ENCODE data around the gene SYNDIG1. TPM values are rescaled to one million over a fixed set of nuclear protein-coding genes. Genes with fewer than 3 reads are reported as not detected.

SYNDIG1 gene
- polyA plus RNA-seq, 1 of the 3 experiments (the other 2 are of a cell fraction): not detected

GRCh38 chr20:24670341-24670872, 201.0 kb downstream of the SYNDIG1 start:
- Histone ChIP-seq H3K79me2 (ENCODE audit: insufficient read depth) (no peaks in the 10 kb centered on the region), H3K4me2 (no peak overlapping the region), H4K20me1 (ENCODE audit: insufficient read depth) (no peaks in the 10 kb centered on the region), H3K27ac (ENCODE audit: low read depth in 2 of 2, low read length in 1 of 2) (no peak overlapping the region), H2AFZ (ENCODE audit: low read depth) (no peak overlapping the region), H3K36me3 (replicated peaks in 1 of 2; ENCODE audit: control insufficient read depth in 1 of 2, insufficient read depth in 2 of 2, low read length in 1 of 2) (no peaks in the 10 kb centered on the region), H3K27me3 (ENCODE audit: insufficient read depth) (no peaks in the 10 kb centered on the region), H3K9ac (no peak overlapping the region), H3K9me3 (no peaks in the 10 kb centered on the region), H3F3A (replicated peaks; ENCODE audit: insufficient read depth) (no peaks in the 10 kb centered on the region), H3K4me3 (ENCODE audit: low read depth in 2 of 2, low read length in 1 of 2) (no peak overlapping the region), H3K4me1 (ENCODE audit: control insufficient read depth in 1 of 2, insufficient read depth in 2 of 2, low read depth in 1 of 2, low read length in 1 of 2) (peaks cover 0 to 8% of the 10 kb centered on the region in 2 experiments; a peak in 2 of 4 replicates), H3K9me2 (no peaks in the 10 kb centered on the region)
- ChIA-PET POLR2A (no interaction called here), CTCF (no interaction called here)
- WGBS (ENCODE audit: low lambda C conversion rate): 78% methylated on average over 4 of the region's 10 CpGs
- TF ChIP-seq PBX3 (IDR thresholded peaks at IDR 0.05) (no peak), ELF1 (IDR thresholded peaks at IDR 0.05) (no peak), USF2 (IDR thresholded peaks at IDR 0.05; ENCODE audit: borderline replicate concordance, low read depth, low read length) (no peak), FOXJ3 (CRISPR knock-in tag; IDR thresholded peaks at IDR 0.05) (no peak), YY1 (IDR thresholded peaks at IDR 0.05; ENCODE audit: low read depth) (no peak), MXI1 (IDR thresholded peaks at IDR 0.05; ENCODE audit: low read depth, low read length) (no peak), TCF12 (IDR thresholded peaks at IDR 0.05) (no peak), GABPA (IDR thresholded peaks at IDR 0.05; ENCODE audit: low read depth) (no peak), REST (IDR thresholded peaks at IDR 0.05; ENCODE audit: low read depth, low read length) (no peak), SMC3 (IDR thresholded peaks at IDR 0.05; ENCODE audit: low read depth, low read length) (no peak), RXRA (IDR thresholded peaks at IDR 0.05; ENCODE audit: borderline replicate concordance, low read depth) (no peak), CTCF (IDR thresholded peaks at IDR 0.05) (no peak), RCOR1 (IDR thresholded peaks at IDR 0.05; ENCODE audit: low read length) (no peak), FOXM1 (IDR thresholded peaks at IDR 0.05; ENCODE audit: low read depth) (no peak), SIN3A (IDR thresholded peaks at IDR 0.05; ENCODE audit: borderline replicate concordance, low read depth, low read length) (no peak), TAF1 (IDR thresholded peaks at IDR 0.05; ENCODE audit: borderline replicate concordance, low read depth, low read length) (no peak)
- DNase-seq: no peak

Measured in SK-N-SH (cell line).